Astrocyte (in vitro differentiated cells and primary cell): Measurements from ENCODE around the gene LYPD6. TPM values are rescaled to one million over a fixed set of nuclear protein-coding genes. Genes with fewer than 3 reads are reported as not detected.

Source experiments
- DNase-seq: peaks from one replicate; pipeline ENCODE4 v3.0.0-alpha.2; 2010; ENCODE audit warnings: low read depth
- FAIRE-seq: peaks from 2 replicates; lab custom pipeline; 2011; peaks lifted over from hg19 to GRCh38; lab: Jason Lieb, UNC
- H2AFZ ChIP-seq: 2 replicates; pipeline ENCODE4 v1.6.0; 2012; ENCODE audit warnings: low read depth, low read length, inconsistent platforms
- H3K27ac ChIP-seq: 2 replicates; pipeline ENCODE4 v1.5.1; 2011; ENCODE audit warnings: low read depth, low read length, inconsistent platforms
- H3K27me3 ChIP-seq: 2 replicates; pipeline ENCODE4 v1.6.0; 2011; ENCODE audit warnings: low read length, inconsistent platforms; ENCODE audit not compliant: insufficient read depth
- H3K36me3 ChIP-seq: 2 replicates; pipeline ENCODE4 v1.5.1; 2011; ENCODE audit warnings: low read length, inconsistent platforms; ENCODE audit not compliant: insufficient read depth
- H3K4me1 ChIP-seq: 2 replicates; pipeline ENCODE4 v1.5.1; 2011; ENCODE audit warnings: low read length, inconsistent platforms; ENCODE audit not compliant: insufficient read depth
- H3K4me2 ChIP-seq: 2 replicates; pipeline ENCODE4 v1.6.0; 2012; ENCODE audit warnings: low read length, inconsistent platforms
- H3K4me3 ChIP-seq: 2 replicates; pipeline ENCODE4 v1.5.1; 2011; ENCODE audit warnings: low read depth, mild to moderate bottlenecking, low read length, inconsistent platforms; ENCODE audit not compliant: insufficient read depth
- H3K79me2 ChIP-seq: 2 replicates; pipeline ENCODE4 v1.6.0; 2012; ENCODE audit warnings: mild to moderate bottlenecking, low read length, inconsistent platforms; ENCODE audit not compliant: insufficient read depth
- H3K9ac ChIP-seq: 2 replicates; pipeline ENCODE4 v1.6.0; 2012; ENCODE audit warnings: mild to moderate bottlenecking, low read length, inconsistent platforms
- H3K9me3 ChIP-seq: 2 replicates; pipeline ENCODE4 v1.5.1; 2012; ENCODE audit warnings: low read depth, mild to moderate bottlenecking, low read length, inconsistent platforms; ENCODE audit not compliant: insufficient read depth
- H4K20me1 ChIP-seq: 2 replicates; pipeline ENCODE4 v1.6.0; 2012; ENCODE audit warnings: low read length, inconsistent platforms; ENCODE audit not compliant: insufficient read depth
- H3K27ac Mint-ChIP-seq: one replicate; pipeline ENCODE4 v1.8.0; 2021; ENCODE audit warnings: mild to moderate bottlenecking, mixed read lengths; ENCODE audit not compliant: unreplicated experiment
- H3K27me3 Mint-ChIP-seq: one replicate; pipeline ENCODE4 v1.8.0; 2021; ENCODE audit warnings: low read depth, mixed read lengths; ENCODE audit not compliant: unreplicated experiment
- H3K36me3 Mint-ChIP-seq: one replicate; pipeline ENCODE4 v1.8.0; 2021; ENCODE audit warnings: low read depth, mixed read lengths; ENCODE audit not compliant: unreplicated experiment
- H3K4me1 Mint-ChIP-seq: one replicate; pipeline ENCODE4 v1.8.0; 2021; ENCODE audit warnings: low read depth, mixed read lengths; ENCODE audit not compliant: unreplicated experiment
- H3K4me3 Mint-ChIP-seq: one replicate; pipeline ENCODE4 v1.8.0; 2021; ENCODE audit warnings: mild to moderate bottlenecking, moderate library complexity, mixed read lengths; ENCODE audit not compliant: unreplicated experiment
- H3K9me3 Mint-ChIP-seq: one replicate; pipeline ENCODE4 v1.8.0; 2021; ENCODE audit warnings: mild to moderate bottlenecking, mixed read lengths; ENCODE audit not compliant: unreplicated experiment
- EZH2 ChIP-seq: IDR thresholded peaks from 2 replicates; pipeline ENCODE4 v1.6.1; 2012; ENCODE audit warnings: mild to moderate bottlenecking, low read length, inconsistent platforms; ENCODE audit not compliant: insufficient read depth
- total RNA-seq: library from RNA; stranded (reverse); gene quantifications from 2 replicates; pipeline ENCODE4 v1.2.1, GENCODE V29; 2021
- TF ChIP-seq, protein P1 (sequence below): IDR thresholded peaks from 2 replicates; pipeline ENCODE4 v1.5.1; 2011; ENCODE audit warnings: low read depth, mild to moderate bottlenecking, inconsistent platforms, low read length, moderate library complexity; ENCODE audit not compliant: insufficient read depth

The LYPD6 gene
- total RNA-seq, 1 donor from 2014 or later: 1.4 TPM

DNA sequence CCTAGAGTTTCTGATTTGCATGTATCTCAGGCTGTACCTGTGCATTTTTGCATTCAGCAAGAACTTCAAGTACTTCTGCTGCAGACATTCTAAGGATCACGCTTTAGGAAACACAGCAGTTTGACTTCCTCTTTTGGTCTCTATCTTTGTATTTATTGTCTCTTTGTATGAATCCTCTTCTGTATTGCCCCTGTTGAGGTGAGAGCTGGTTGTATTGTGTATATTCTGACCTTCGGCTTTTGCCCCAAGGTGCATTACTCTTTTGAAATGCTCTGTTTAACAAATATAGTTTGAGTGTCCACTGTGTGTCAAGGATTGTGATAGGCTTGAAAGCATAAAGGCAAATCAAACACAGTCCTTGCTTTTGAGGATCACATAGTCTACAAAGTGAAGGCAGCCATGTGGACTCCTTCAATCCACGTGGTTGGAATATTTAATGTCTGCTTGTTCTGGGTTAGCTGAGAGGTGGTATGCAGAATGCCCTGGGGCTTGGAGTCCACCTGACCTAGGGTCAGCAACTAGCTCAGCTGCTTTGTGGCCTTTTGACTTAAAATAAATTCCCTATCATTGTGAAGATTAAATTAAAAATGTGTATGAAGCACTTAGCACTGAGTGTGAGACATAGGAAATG is 108.1 kb downstream of the LYPD6 start:
- no peaks in the 10 kb centered on the region for H3K27me3 ChIP-seq
- H4K20me1 ChIP-seq: no peaks in the 10 kb centered on the region
- no peaks in the 10 kb centered on the region for H3K4me1 ChIP-seq
- FAIRE-seq (no peak), DNase-seq (no peak)
- no peak overlapping the region for H3K4me3 Mint-ChIP-seq
- TF ChIP-seq, protein P1, sequence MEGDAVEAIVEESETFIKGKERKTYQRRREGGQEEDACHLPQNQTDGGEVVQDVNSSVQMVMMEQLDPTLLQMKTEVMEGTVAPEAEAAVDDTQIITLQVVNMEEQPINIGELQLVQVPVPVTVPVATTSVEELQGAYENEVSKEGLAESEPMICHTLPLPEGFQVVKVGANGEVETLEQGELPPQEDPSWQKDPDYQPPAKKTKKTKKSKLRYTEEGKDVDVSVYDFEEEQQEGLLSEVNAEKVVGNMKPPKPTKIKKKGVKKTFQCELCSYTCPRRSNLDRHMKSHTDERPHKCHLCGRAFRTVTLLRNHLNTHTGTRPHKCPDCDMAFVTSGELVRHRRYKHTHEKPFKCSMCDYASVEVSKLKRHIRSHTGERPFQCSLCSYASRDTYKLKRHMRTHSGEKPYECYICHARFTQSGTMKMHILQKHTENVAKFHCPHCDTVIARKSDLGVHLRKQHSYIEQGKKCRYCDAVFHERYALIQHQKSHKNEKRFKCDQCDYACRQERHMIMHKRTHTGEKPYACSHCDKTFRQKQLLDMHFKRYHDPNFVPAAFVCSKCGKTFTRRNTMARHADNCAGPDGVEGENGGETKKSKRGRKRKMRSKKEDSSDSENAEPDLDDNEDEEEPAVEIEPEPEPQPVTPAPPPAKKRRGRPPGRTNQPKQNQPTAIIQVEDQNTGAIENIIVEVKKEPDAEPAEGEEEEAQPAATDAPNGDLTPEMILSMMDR: no peak
- no peak for TF ChIP-seq EZH2
- no peaks in the 10 kb centered on the region for H3K36me3 ChIP-seq
- peaks cover 8% of the 10 kb centered on the region for H3K4me1 Mint-ChIP-seq
- H3K9ac ChIP-seq: no peak overlapping the region
- H3K79me2 ChIP-seq: no peaks in the 10 kb centered on the region
- no peak overlapping the region for H3K4me2 ChIP-seq
- H3K36me3 Mint-ChIP-seq: no peaks in the 10 kb centered on the region
- H3K4me3 ChIP-seq: no peak overlapping the region
- H3K9me3 ChIP-seq: no peaks in the 10 kb centered on the region
- no peaks in the 10 kb centered on the region for H3K9me3 Mint-ChIP-seq
- H3K27ac Mint-ChIP-seq: no peak overlapping the region
- H2AFZ ChIP-seq: no peak overlapping the region
- H3K27me3 Mint-ChIP-seq: no peaks in the 10 kb centered on the region
- no peak overlapping the region for H3K27ac ChIP-seq

DNA sequence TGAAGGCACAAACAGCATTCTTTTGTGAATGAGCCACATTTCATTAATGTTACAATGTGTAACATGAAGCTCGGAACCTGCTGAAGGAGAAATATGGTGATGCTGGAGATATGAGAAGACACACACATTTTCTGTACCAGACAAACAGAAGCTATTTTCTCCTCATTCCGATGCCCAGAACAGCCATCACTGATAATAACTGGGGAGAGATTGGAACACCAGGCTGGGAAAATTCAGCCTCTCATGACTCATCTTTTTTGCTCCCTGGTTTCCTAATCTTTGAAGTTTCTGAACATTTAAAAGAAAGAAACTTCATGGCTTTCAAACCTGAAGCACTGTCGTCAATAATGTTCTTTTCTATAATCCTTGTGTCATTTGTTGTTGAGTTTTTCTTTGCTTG is 110.9 kb downstream of the LYPD6 start:
- no peaks in the 10 kb centered on the region for H3K36me3 Mint-ChIP-seq
- H3K27me3 ChIP-seq: no peaks in the 10 kb centered on the region
- H3K4me3 ChIP-seq: no peak overlapping the region
- no peak overlapping the region for H2AFZ ChIP-seq
- DNase-seq (no peak), FAIRE-seq (no peak)
- H3K4me3 Mint-ChIP-seq: no peak overlapping the region
- H3K4me2 ChIP-seq: no peak overlapping the region
- no peaks in the 10 kb centered on the region for H3K36me3 ChIP-seq
- no peaks in the 10 kb centered on the region for H3K27me3 Mint-ChIP-seq
- H3K4me1 ChIP-seq: no peaks in the 10 kb centered on the region
- no peaks in the 10 kb centered on the region for H3K9me3 ChIP-seq
- H3K27ac ChIP-seq: no peak overlapping the region
- peaks cover 10% of the 10 kb centered on the region for H3K4me1 Mint-ChIP-seq
- no peaks in the 10 kb centered on the region for H3K9me3 Mint-ChIP-seq
- no peaks in the 10 kb centered on the region for H4K20me1 ChIP-seq
- H3K79me2 ChIP-seq: no peaks in the 10 kb centered on the region
- H3K9ac ChIP-seq: no peak overlapping the region
- no peak for TF ChIP-seq EZH2
- TF ChIP-seq, protein P1: no peak
- no peak overlapping the region for H3K27ac Mint-ChIP-seq

GRCh38 chr2:149442346-149442745 is 112.0 kb downstream of the LYPD6 start:
- Mint-ChIP-seq H3K9me3 (no peaks in the 10 kb centered on the region), H3K27me3 (no peaks in the 10 kb centered on the region), H3K4me3 (no peak overlapping the region), H3K4me1 (peaks cover 10% of the 10 kb centered on the region), H3K36me3 (no peaks in the 10 kb centered on the region), H3K27ac (no peak overlapping the region)
- no peak overlapping the region for H3K9ac ChIP-seq
- DNase-seq (no peak), FAIRE-seq (no peak)
- H3K79me2 ChIP-seq: no peaks in the 10 kb centered on the region
- H3K27me3 ChIP-seq: no peaks in the 10 kb centered on the region
- H3K36me3 ChIP-seq: no peaks in the 10 kb centered on the region
- no peaks in the 10 kb centered on the region for H3K4me1 ChIP-seq
- H2AFZ ChIP-seq: no peak overlapping the region
- no peak overlapping the region for H3K4me2 ChIP-seq
- no peak overlapping the region for H3K27ac ChIP-seq
- no peak for TF ChIP-seq EZH2
- TF ChIP-seq, protein P1: no peak
- H3K4me3 ChIP-seq: no peak overlapping the region
- no peaks in the 10 kb centered on the region for H3K9me3 ChIP-seq
- no peaks in the 10 kb centered on the region for H4K20me1 ChIP-seq
